RKO (cell line): Measurements from ENCODE around the gene AFMID.

Source experiments
- DNase-seq: peaks from one replicate; pipeline ENCODE4 v3.0.0-alpha.2; 2016; ENCODE audit warnings: low spot score

AFMID gene

DNA sequence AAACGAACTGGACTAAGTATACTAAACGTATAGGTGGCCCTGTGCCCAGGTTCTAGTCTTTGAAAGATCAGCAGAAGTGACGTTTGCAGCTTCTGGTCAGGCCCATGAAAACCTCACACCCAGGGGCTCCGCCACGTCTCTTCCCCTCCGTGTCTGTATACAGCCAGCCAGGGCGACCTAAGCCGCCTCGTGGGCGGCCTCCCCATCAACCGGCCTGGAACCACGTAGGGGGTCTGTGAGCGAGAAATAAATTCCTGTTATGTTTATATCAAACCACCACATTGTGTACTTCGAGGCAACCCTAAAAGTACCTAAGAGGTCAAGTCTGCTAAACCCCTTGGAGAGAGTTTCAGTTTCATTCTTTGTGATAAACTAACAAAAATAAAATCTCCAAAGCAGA is 7.1 kb upstream of the AFMID start:
- no peak for DNase-seq

DNA sequence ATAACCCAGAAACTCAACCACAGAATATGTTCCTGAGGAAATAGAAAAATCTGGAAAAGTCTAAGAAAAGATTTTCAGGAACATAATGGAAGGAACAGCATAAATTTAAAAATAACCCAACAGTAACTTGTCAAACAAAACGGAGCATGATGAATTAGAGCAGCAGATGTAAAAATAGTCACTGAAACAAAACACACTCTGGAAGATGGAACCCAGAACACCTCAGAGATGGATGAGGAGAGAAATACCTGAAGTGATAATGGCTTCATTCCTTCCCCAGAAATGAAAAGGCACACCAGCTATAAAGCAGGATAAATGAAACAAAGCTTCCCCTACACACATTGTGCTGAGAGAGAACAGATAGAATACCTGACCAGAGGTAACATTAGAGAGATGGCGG is 6.7 kb upstream of the AFMID start:
- DNase-seq: no peak

DNA sequence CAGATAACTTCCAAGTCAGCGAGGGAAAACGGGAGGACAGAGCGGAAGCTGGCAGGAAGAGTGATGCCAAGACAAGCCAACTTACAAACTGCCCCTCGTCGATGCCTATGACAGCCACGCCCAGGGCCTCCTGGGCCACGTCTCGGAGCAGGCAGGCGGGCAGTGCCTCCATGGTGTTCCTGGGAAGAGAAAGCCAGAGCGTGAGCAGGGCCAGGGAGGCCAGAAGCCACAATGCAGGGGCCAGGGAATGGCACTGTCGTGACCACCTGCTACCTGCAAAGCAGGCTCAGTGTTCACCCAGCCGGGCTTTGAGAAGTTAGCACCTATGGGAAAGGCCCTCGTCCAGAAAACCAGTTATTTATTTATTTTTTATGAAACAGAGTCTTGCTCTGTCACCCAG is 4.7 kb upstream of the AFMID start:
- DNase-seq: no peak

DNA sequence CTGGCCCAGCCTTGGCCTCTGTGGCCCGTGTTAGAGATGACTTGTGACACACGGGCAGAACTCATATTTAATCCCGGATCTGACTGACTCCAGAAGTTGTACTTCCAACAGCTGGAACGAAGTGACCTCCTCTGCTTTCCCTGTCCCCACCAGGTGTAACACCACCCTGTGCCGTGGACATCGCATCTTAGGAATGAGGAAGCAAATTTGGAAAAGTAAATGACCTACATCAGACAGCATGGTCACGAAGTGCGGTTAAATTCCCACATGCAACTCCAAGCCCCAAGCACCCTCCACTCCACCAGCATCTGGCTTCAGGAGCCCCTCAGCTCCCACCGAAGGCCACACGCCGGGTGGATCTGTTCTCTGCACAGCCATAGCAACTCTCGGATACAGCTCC is 3.2 kb upstream of the AFMID start:
- DNase-seq: no peak

DNA sequence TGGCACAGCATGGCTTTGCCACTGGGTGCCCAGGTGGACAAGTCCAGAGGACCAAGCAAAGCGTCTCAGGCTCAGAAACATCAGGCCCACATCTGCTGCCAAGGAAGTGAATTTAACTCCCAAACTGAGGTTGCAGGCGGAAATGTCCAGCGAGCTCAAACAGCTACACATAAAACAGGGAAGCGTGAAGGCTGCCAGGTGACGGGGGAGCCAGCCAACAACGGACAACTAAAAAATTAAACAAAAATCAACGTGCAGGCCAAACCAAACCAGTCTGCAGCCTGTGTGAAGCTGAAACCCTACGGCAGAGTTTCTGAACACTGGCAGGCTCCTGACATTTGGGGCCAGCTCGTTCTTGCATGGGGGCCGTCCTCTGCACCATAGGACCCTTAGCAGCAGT is 2.8 kb upstream of the AFMID start:
- no peak for DNase-seq

DNA sequence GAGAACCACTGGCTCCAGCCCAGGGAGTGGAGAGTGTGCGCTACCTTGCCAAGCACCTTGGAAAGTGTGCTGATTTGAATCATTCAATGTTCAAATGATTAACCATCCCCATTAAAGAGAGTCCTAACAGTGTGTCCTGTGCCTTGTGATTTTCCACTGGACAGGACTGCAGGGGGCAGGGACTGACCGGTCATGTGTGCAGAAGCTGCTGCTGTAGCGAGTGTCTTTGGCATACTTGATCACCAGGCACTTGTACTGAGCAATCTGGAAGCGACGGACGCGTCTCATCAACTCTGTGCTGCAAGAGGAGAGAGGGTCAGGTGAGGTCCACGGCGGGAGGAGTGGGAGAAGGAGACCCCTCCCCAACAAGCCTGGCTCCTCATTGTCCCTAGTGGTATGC is 2.3 kb upstream of the AFMID start:
- no peak for DNase-seq

DNA sequence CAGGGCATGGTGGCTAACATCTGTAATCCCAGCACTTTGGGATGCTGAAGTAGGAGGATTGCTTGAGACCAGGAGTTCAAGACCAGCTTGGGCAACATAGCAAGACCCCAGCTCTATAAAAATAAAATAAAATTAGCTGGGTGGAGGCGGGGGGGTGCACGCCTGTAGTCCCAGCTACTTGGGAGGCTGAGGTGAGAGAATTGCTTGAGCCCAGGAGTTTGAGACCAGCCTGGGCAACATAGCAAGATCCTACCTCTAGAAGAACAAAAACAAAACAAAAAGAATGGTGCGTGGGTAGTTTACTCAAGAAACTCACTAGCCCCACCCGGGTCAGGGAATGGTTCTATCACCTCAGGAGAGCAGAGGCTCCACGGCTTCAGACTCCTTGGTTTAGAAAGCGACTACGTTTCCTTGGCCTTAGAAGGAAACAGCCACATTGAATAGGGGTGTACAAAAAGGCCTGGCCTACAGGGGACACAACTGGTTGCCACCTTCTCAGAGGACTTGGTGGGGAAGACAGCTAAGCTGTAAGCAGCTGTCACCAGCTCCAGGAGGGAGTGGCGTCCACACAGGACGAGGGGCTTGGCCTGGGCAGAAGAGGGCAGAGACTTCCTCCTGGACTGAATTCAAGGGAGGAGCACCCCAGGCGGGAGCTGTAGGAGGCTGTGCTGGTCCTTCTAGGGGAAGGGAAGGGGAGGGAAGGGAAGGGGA is 1.0 kb upstream of the AFMID start:
- peak; percentile 77 for DNase-seq

DNA sequence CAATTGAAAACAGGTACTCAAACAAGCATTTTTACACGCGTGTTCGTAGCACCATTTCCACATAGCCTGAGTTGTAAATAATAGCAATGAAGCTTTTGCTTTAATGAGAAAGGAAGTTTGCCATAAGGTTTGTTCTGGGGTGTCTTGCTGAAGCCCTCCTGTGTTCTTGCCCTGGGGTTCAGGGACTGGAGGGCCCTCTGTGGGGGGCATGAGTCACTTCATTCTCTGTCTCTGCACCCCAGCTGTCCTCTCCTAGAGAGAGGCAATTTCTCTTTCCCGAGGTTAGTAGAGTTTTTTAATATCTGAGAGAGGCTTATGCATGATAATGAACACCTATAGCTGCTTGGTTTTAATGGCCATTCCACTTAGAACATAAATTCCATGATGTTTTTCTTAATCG is 9.6 kb downstream of the AFMID start:
- no peak for DNase-seq

DNA sequence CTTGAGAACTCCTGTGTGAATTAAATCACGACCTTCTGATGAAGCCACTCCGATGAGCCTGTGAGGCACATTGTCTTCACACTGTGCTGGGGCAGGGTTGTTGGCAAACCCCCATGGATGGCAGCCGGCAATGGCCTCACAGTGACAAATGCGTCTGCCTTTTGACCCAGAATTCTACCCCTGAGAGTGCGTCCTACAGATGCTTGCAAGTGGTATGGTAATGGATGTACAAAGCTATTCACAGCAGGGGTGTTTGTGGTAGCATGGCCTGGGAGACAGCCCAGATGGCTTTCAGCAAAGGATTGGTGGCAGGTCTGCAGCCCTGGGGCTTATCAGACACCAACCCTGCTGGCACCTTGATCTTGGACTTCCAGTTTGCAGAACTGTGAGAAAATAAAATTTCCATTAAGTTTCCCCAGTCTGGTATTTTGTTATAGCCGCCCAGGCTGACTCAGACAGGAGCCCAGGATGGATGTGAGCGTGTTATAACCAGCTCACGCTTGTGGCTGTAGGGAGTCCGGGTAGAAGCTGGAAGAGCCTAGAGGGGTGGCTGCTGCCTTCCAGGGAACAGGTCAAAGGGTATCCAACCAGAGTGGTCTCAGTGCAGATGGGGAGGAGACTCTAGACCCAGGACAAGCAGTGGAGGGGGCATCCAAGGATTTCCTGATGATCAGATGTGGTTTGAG is 10.1 kb downstream of the AFMID start:
- DNase-seq: no peak

DNA sequence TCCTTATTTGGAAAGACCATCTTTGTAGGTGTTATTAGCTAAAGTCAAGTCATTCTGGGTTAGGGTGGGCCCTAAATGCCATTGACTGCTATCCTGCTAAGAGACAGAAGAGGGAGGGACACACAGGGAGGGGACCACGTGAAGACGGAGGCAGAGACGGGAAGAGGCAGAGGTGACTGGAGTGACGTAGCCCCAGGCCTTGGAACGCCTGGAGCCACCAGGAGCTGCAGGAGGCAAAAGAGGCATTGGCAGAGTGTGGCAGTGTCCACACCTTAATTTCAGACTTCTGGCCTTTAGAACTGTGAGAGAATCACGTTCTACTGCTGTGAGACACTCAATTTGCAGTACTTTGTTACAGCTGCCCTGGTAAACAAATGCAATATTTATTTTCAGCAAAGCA is 13.3 kb downstream of the AFMID start:
- no peak for DNase-seq

DNA sequence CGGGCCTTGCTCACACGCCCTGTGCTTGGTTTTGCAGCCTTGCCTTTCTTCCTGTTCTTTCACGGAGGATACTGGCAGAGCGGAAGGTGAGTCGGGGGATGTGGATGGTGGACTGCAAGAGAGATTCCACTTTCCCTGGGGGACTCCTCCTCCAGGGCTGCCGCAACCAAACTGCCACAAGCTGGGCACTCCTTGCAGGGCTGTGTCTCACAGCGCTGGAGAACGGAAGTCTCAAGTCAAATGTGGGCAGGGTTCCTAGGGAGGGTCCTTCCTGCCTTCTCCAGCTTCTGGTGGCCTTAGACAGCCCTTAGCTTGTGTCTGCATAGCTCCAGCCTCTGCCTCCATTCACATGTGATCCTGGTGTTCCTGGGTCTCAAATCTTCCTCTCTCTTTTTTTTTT is 15.5 kb downstream of the AFMID start:
- DNase-seq: no peak

DNA sequence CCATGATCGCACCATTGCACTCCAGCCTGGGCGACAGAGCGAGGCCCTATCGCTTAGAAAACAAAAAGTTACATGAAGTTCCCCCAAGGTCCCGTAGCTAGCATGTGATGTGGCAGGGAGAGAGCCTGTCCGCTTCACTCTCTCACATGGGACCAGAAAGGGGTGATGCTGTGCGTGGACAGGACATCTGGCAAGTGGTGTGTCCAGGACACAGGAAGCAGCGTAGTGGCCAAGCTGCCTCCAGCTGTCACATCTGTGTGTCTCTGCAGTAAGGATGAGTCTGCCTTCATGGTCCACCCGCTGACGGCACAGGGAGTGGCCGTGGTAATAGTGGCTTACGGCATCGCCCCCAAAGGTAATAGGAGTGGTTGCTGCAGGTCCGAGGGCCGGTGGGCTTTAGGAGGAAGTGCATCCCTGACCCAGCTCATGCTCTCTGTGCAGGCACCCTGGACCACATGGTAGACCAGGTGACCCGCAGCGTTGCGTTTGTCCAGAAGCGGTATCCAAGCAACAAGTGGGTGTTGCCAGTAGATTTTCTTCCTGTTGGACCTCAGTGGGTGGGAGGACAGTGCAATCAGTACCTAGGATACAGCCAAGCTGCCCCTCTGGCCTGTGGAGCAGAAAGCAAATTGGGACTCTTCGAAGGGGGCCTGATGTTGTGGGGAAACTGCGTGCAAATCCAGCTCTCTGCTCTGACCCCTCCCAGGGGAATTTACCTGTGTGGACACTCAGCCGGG is 17.4 kb downstream of the AFMID start:
- no peak for DNase-seq

DNA sequence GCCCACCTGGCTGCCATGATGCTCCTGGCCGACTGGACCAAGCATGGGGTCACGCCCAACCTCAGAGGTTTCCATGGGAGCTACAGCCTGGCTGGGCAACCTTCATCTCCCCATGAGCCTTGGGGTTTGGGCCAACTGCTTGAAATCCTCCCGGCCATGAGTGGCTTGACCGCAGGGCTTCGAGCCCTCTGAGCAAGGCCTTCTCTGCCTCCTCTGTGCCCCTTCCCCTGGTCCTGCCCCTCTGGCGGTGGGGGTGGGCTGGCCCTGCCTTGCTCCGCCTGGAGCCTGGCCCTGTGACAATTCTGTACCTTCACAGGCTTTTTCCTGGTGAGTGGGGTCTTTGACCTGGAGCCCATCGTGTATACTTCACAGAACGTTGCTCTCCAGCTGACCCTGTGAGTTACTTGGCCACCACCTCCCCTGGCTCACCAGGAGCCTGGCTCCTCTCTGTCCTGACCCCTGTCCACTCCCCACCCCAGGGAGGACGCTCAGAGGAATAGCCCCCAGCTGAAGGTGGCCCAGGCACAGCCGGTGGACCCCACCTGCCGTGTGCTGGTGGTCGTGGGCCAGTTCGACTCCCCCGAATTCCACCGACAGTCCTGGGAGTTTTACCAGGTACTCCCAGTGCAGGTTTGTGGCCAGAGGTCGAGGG is 18.1 kb downstream of the AFMID start:
- no peak for DNase-seq

DNA sequence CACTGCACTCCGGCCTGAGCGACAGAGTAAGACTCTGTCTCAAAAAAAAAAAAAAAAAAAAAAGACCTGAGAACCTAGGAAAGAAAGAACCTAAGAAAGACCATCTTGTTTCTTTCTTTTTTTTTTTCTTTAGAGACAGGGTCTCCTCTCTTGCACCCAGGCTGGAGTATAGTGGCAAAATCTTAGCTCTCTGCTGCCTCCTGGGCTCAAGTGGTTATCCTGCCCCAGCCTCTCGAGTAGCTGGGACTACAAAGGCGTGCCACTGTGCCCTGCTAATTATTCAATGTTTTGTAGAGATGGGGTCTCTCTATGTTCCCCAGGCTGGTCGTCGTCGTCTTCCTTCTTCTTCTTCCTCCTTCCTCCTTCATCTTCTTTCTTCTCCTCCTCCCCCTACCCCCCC is 19.1 kb downstream of the AFMID start:
- no peak for DNase-seq

DNA sequence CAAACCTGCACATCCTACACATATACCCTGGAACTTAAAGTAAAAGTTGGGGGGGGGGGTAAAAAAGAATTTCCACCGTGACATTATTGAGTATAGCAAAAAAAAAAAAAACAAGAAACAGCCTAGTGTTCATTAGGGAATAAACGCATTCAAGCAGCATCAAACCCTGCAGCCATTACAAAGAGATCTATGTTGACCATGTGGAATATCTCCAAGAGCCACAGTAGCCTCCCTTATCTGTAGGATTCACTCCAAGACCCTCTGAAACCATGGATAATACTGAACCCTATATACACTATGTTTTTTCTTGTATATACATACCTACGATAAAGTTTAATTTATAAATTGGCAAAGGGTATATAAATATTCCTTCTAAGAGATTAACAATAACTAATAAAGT is 21.3 kb downstream of the AFMID start:
- DNase-seq: no peak

DNA sequence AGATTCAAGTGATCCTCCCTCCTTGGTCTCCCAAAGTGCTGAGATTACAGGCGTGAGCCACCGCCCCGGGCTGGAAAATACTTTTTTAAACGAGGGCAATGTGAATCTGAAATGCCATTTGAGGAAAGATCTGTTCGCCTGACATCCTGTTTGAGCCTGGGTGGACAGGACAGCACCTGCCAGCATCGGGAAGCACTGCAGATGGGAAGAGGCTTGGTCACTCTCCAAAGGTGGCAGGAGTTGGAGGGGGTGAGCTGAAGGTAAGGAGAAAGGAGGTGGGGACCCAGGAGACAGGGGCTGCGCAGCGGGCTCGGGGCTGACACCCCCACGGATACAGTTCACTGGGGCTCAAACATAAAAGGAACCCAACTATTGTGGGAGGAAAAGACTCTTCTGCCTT is 22.9 kb downstream of the AFMID start:
- DNase-seq: no peak

DNA sequence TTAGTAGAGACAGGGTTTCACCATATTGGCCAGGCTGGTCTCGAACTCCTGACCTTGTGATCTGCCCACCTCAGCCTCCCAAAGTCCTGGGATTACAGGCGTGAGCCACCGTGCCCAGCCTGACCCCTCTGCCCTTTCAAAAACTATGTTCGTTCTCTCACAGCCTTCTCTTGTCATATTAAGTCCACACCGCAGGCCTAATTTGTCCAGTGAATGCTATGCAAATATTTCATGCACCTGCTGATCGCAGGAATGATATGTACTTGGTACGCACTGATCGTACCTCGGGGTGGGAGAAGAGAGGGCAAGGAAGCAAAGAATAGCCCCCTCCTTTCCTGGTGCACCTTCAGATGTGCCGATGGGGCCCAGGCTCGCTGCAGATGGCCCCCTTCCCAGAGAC is 23.9 kb downstream of the AFMID start:
- no peak for DNase-seq

DNA sequence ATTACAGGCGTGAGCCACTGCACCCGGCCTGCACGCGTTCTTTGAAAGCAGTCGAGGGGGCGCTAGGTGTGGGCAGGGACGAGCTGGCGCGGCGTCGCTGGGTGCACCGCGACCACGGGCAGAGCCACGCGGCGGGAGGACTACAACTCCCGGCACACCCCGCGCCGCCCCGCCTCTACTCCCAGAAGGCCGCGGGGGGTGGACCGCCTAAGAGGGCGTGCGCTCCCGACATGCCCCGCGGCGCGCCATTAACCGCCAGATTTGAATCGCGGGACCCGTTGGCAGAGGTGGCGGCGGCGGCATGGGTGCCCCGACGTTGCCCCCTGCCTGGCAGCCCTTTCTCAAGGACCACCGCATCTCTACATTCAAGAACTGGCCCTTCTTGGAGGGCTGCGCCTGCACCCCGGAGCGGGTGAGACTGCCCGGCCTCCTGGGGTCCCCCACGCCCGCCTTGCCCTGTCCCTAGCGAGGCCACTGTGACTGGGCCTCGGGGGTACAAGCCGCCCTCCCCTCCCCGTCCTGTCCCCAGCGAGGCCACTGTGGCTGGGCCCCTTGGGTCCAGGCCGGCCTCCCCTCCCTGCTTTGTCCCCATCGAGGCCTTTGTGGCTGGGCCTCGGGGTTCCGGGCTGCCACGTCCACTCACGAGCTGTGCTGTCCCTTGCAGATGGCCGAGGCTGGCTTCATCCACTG is 27.0 kb downstream of the AFMID start, which contains the start of gene BIRC5:
TSS of gene BIRC5 (plus strand) at position 238 of the 690 bp plus-strand sequence. CDS start at position 302, 64 bp downstream.
- DNase-seq: peak; percentile 89

DNA sequence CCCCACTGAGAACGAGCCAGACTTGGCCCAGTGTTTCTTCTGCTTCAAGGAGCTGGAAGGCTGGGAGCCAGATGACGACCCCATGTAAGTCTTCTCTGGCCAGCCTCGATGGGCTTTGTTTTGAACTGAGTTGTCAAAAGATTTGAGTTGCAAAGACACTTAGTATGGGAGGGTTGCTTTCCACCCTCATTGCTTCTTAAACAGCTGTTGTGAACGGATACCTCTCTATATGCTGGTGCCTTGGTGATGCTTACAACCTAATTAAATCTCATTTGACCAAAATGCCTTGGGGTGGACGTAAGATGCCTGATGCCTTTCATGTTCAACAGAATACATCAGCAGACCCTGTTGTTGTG is 27.5 kb downstream of the AFMID start:
- DNase-seq: no peak

DNA sequence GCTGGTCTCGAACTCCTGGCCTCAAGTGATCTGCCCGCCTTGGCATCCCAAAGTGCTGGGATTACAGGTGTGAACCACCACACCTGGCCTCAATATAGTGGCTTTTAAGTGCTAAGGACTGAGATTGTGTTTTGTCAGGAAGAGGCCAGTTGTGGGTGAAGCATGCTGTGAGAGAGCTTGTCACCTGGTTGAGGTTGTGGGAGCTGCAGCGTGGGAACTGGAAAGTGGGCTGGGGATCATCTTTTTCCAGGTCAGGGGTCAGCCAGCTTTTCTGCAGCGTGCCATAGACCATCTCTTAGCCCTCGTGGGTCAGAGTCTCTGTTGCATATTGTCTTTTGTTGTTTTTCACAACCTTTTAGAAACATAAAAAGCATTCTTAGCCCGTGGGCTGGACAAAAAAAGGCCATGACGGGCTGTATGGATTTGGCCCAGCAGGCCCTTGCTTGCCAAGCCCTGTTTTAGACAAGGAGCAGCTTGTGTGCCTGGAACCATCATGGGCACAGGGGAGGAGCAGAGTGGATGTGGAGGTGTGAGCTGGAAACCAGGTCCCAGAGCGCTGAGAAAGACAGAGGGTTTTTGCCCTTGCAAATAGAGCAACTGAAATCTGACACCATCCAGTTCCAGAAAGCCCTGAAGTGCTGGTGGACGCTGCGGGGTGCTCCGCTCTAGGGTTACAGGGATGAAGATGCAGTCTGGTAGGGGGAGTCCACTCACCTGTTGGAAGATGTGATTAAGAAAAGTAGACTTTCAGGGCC is 32.4 kb downstream of the AFMID start:
- DNase-seq: no peak

DNA sequence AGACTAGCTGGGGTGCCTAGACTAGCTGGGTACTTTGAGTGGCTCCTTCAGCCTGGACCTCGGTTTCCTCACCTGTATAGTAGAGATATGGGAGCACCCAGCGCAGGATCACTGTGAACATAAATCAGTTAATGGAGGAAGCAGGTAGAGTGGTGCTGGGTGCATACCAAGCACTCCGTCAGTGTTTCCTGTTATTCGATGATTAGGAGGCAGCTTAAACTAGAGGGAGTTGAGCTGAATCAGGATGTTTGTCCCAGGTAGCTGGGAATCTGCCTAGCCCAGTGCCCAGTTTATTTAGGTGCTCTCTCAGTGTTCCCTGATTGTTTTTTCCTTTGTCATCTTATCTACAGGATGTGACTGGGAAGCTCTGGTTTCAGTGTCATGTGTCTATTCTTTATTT is 35.9 kb downstream of the AFMID start:
- DNase-seq: no peak
